Neuron (in vitro differentiated cells): ENCODE measurements around the gene SURF6.

Experiments
- H2AFZ ChIP-seq: one replicate; pipeline ENCODE4 v1.6.1; 2013; ENCODE audit warnings: low read depth, mild to moderate bottlenecking, inconsistent platforms, low read length, moderate library complexity
- H3K27me3 ChIP-seq: one replicate; pipeline ENCODE4 v1.6.1; 2013; ENCODE audit warnings: low read length; ENCODE audit not compliant: insufficient read depth
- H3K36me3 ChIP-seq: one replicate; pipeline ENCODE4 v1.6.1; 2013; ENCODE audit warnings: low read length; ENCODE audit not compliant: insufficient read depth
- H3K4me1 ChIP-seq: one replicate; pipeline ENCODE4 v1.6.1; 2013; ENCODE audit warnings: low read length; ENCODE audit not compliant: insufficient read depth
- H3K4me3 ChIP-seq: 2 replicates; pipeline ENCODE4 v1.5.1; 2013; ENCODE audit warnings: mild to moderate bottlenecking, low read length, moderate library complexity
- H3K9me3 ChIP-seq: one replicate; pipeline ENCODE4 v1.6.1; 2013; ENCODE audit warnings: low read length

The SURF6 gene

DNA sequence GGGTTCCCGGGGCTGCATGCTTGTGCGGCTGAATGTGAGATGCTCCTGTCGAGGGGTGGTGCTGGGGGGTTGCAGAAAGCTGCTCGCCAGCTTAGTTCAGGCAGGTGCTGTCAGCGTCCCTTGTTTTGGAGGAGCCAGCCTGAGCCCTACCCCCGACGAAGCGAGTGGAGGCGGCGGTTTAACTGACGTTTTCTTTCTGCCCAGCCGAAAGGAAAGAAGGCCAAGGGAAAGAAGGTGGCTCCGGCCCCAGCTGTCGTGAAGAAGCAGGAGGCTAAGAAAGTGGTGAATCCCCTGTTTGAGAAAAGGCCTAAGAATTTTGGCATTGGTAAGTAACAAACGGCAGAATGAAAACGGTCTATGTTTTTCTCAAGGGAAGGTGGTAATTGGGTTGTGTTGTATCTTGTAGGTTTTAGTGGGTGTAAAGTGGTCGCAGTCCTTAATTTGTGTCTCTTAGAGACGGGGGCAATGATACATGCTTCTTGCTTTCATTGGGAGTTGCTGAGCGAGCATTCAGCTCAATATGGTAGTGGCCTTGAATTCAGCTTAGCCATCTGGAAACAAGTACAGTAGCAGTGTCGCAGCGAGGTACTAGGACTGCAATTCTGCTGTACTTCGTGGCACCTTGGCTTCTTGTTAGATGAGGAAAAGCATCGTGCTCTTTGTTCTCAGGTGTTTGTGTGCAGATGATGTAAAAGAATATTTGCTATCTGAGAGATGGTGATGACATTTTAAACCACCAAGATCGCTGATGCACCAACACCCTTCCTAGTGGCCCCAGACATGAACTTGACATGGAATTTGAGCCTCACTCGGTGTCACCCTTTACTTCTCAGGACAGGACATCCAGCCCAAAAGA lies 13.0 kb upstream of the SURF6 start:
- no peak overlapping the region for H2AFZ ChIP-seq
- no peaks in the 10 kb centered on the region for H3K9me3 ChIP-seq
- no peaks in the 10 kb centered on the region for H3K27me3 ChIP-seq
- H3K4me1 ChIP-seq, result peaks cover 21% of the 10 kb centered on the region
- H3K4me3 ChIP-seq, result peak overlapping the region; percentile 76
- peaks cover 68% of the 10 kb centered on the region for H3K36me3 ChIP-seq

DNA sequence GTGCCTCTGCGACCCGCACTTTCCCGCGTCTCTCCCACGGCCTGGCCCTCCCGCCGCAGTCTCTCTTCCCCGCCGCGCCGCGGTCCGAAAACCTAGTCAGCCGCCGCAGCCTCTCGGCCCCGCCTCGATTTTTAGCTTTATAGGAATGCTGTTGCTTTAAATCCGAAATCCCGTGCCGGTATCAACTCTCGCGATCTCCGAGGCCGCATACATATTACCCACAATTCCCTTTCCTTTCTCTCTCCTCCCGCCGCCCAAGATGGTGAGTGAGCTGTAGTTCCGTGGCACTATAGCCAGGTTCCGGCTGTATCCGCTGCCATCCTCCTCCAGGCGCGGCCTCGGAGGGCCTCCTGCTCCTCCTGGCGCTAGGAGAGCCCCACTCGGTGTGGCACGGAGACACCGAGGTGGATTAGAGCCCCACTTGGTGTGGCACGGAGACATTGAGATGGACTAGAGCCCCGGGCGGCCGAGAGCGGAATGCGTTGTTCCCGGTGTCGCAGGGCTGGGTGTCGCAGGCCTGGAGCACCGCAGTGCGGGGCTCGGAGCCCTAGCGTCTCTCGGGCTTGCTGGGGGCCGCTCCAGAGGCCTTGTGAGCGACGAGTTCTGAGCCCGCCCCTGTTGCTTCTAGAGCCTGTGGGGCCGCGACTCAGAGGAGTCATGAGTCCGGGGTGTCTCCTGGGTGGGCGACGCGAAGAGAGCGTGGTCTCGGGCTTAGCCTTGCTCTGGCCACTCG lies 12.2 kb upstream of the SURF6 start, which contains the start of the genes MED22 and RPL7A:
MED22 (minus strand) TSS at position 147 of the 733 bp plus-strand sequence. CDS start 1,469 bp downstream, outside the sequence.
RPL7A (plus strand) TSS at position 234 of the 733 bp plus-strand sequence; CDS start at position 260, 26 bp downstream.
- peaks cover 68% of the 10 kb centered on the region for H3K36me3 ChIP-seq

DNA sequence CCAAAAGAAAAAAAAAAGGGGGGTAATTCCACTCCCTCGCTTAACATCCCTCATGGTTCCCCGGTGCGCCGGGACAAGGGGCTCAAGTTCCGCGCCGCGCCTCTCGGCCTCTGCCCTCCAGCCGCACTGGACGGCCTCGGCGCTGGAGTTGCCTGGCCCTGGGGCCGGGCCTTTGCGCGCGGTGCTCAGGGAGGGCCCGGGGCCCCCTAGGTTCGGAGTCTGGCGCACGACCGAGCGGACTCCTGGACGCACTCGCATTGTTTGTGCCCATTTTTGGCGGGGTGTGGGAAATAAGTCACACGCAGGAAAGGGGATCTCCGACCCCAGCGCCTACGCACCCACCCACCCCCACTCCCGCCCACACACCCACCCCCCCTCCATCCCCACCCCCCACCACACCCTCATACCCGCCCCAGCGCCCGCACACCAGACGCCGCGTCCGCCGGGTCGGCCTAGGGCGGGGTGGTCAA lies 11.6 kb upstream of the SURF6 start:
- H2AFZ ChIP-seq, result no peak overlapping the region
- H3K9me3 ChIP-seq, result no peaks in the 10 kb centered on the region
- peaks cover 21% of the 10 kb centered on the region for H3K4me1 ChIP-seq
- H3K4me3 ChIP-seq, result peak overlapping the region; percentile 76
- no peaks in the 10 kb centered on the region for H3K27me3 ChIP-seq
- peaks cover 69% of the 10 kb centered on the region for H3K36me3 ChIP-seq

More for the DNA sequence above, 12.2 kb upstream of the SURF6 start, which contains the start of the genes MED22 and RPL7A:
- Histone ChIP-seq H2AFZ (no peak within 1 kb of the TSS), H3K9me3 (no peaks in the 10 kb centered on the region), H3K4me1 (peaks cover 21% of the 10 kb centered on the region), H3K4me3 (peak within 1 kb of the TSS; percentile 76), H3K27me3 (no peaks in the 10 kb centered on the region)

DNA sequence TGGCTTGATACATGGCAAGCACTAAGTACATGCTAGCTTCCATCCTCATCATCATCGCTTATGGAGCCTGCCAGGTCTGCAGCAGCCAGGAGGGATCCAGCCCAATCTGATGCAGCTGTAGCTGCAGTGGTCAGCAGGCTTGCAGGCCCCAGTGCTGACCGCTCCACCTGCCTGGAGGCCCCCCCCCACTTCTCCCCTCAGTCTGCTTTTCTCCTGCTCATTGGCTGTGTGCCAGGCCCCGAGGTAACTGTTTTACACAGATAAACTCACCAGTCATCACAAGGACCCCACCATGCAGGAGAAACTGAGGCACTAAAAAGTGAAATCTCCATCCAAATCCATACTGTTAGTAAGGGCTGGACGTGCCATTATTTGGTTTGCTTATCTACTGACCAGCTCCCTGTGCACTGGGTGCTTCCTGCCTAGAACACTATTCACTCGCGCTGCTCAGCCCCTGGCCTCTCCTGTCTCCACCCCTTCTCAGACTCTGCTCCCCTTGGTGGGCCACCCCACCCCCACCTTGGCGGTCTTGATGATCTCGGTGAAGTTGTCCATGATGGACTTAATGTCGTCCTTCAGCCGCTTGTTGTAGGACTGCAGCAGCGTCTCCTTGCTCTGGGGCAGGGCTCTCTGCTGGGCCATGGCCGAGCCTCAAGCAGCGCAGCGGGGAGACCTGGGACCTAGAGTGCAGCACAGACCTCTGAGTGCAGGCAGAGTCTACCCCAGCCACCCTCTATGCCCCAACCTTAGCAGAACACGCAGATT lies 10.2 kb upstream of the SURF6 start:
- H3K9me3 ChIP-seq, result no peaks in the 10 kb centered on the region
- peak overlapping the region; percentile 76 for H3K4me3 ChIP-seq
- H2AFZ ChIP-seq, result no peak overlapping the region
- peaks cover 69% of the 10 kb centered on the region for H3K36me3 ChIP-seq
- peaks cover 21% of the 10 kb centered on the region for H3K4me1 ChIP-seq
- no peaks in the 10 kb centered on the region for H3K27me3 ChIP-seq

DNA sequence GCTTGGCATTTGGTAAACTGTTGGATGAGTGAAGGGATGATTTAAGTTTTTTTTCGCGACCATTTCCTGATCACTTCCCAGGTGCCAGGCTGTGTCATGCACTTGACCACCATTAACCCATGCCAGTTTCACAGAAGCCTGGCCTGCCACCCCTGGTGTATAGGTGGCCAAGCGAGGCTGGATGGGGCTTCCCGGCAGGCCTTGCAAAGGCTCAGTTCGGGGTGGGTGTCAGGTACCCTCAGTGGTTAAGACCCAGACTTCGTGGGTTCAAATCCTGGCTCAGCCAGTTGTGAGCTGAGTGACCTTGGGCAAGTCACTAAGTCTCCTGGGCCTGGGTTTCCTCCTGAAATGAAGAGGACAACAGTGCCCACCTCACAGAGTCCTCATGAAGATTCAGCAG lies 9.6 kb upstream of the SURF6 start:
- H3K36me3 ChIP-seq, result peaks cover 69% of the 10 kb centered on the region
- H3K27me3 ChIP-seq, result no peaks in the 10 kb centered on the region
- no peaks in the 10 kb centered on the region for H3K9me3 ChIP-seq
- H2AFZ ChIP-seq, result no peak overlapping the region
- no peak overlapping the region for H3K4me3 ChIP-seq
- H3K4me1 ChIP-seq, result peaks cover 21% of the 10 kb centered on the region

DNA sequence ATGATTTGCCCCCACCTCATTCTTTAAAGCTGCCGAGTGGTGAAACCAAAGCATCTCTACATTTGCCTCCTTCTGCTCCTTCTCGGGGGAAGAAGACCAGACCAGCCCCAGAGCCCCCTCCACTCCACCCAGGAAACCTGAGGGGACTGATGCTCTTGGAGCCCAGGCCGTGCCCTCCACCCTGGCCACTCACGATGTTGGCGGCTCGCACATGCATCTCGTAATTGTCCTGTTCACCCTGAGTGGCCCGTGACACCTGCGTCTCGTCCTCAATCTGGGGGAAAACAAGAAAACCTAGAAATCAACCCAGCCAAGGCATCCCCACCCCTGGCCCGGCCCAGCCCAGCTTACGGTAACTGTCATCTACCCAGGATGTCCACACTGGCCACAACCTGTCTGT lies 9.0 kb upstream of the SURF6 start:
- H3K4me1 ChIP-seq, result peaks cover 21% of the 10 kb centered on the region
- no peaks in the 10 kb centered on the region for H3K27me3 ChIP-seq
- H3K36me3 ChIP-seq, result peaks cover 69% of the 10 kb centered on the region
- no peak overlapping the region for H2AFZ ChIP-seq
- H3K4me3 ChIP-seq, result no peak overlapping the region
- no peaks in the 10 kb centered on the region for H3K9me3 ChIP-seq

DNA sequence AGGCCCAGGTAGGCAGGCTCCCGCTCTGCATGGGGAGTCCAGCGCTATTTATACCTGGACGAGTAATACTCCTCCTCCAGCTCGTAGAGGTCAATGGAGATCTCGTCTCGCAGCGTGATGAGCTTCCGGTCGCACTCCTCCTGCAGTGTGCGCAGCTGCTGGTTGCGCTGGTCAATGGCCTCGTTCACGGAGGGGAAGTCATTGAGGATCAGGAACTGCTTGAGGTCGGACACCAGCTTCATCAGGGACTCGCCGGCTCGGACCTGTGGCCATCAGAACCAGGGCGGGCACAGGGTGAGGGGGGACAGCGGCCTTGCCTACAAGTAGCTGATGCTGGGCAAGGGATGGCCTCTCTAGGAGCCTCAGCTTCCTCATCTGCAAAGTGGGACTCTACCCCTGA lies 8.1 kb upstream of the SURF6 start:
- peaks cover 67% of the 10 kb centered on the region for H3K36me3 ChIP-seq
- H3K27me3 ChIP-seq, result no peaks in the 10 kb centered on the region
- no peaks in the 10 kb centered on the region for H3K9me3 ChIP-seq
- no peak overlapping the region for H2AFZ ChIP-seq
- H3K4me1 ChIP-seq, result peaks cover 14% of the 10 kb centered on the region
- no peak overlapping the region for H3K4me3 ChIP-seq

DNA sequence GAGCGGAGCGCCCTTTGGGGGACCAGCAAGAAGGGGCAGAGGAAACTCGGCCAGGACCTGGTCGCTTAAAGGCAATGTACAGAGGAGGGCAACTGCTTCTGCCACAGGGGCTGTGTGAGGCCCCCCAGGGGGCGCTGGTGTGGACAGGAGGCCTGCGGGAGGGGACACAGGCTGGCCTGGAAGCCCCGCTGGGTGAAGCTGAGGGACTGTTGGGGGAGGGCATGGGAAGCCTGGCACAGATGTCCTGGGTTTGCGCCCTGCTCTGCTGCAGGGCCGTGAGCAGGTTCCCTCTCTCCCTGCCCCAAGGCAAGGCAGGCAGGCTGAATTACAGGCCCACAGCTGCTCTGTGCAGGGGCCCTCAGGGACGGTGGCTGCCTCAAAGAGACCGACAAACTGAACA lies 6.6 kb upstream of the SURF6 start:
- Histone ChIP-seq H3K9me3 (no peaks in the 10 kb centered on the region), H2AFZ (no peak overlapping the region), H3K36me3 (peaks cover 67% of the 10 kb centered on the region), H3K4me3 (no peak overlapping the region), H3K27me3 (no peaks in the 10 kb centered on the region), H3K4me1 (peaks cover 10% of the 10 kb centered on the region)

DNA sequence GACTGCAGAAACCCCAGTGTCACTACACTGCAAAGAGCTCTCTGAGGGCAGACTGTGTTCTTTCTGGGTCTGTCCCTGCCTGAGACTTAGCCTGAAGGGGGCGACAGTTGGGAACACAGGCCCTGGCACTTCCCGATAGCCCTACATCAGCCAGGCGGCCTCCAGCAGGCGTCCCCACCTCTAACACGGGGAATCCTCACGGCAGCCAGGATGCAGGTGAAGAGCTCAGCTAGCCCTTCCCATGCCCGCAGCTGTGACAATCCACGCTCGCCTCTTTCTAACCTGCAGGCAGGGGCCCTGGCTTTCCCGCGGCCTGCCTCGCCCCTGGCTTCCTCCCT lies 6.0 kb upstream of the SURF6 start:
- Histone ChIP-seq H3K4me1 (peaks cover 10% of the 10 kb centered on the region), H3K9me3 (no peaks in the 10 kb centered on the region), H3K4me3 (no peak overlapping the region), H3K36me3 (peaks cover 67% of the 10 kb centered on the region), H2AFZ (no peak overlapping the region), H3K27me3 (no peaks in the 10 kb centered on the region)

DNA sequence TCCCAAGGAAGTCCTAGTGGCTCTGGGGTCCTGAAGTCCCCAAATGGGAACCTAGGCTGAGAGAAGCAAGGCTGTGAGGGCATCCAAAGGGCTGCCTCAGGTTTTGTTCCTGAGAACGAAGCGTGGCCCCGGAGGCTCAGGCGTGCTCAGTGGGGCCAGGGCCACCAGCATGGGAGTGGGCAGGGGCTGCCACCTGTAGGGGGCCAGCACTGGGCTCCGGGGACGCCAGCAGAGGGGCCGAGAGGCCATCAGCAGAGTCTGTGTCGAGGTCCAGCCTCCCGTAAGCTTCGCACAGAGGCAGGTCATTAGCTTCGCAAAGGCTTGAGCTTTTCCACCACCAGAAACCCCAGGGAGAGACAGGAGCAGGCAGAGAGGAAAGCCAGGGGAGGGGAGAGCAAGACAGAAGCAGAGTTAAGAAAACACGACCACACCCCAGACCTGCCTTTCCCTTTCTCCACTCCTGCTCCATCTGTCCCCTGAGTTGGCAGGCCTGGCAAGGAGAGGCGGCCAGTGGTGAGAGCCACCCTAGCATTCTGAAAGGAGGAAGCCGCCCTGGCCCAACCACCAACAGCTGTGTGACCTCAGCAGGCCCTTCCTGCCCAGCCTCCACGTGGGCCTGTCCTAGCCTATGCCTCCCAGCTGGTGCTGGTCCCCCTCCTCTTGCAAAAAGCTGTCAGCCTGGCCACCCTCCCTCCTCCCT lies 5.5 kb upstream of the SURF6 start:
- H3K9me3 ChIP-seq, result no peaks in the 10 kb centered on the region
- peaks cover 67% of the 10 kb centered on the region for H3K36me3 ChIP-seq
- H3K4me3 ChIP-seq, result no peak overlapping the region
- no peaks in the 10 kb centered on the region for H3K27me3 ChIP-seq
- no peak overlapping the region for H2AFZ ChIP-seq
- peaks cover 6% of the 10 kb centered on the region for H3K4me1 ChIP-seq

DNA sequence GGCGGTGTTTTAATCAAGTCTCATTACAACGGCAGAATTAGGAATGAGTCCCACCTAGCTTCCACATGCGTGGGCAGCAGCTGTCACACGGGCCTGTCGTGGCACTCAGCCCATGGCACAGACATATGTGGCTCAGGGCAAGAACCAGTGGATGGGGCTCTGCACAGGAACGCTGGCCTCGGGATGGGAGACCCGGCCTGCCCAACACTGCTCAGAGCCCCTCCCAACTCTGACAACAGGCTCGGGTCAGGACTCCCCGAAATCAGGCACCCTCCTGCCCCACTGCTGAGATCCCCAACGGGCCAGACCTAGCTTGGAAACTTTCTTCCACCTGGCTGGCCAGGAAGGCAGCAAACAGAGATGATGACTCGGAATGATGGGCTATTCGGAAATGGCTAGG lies 4.9 kb upstream of the SURF6 start:
- peaks cover 66% of the 10 kb centered on the region for H3K36me3 ChIP-seq

DNA sequence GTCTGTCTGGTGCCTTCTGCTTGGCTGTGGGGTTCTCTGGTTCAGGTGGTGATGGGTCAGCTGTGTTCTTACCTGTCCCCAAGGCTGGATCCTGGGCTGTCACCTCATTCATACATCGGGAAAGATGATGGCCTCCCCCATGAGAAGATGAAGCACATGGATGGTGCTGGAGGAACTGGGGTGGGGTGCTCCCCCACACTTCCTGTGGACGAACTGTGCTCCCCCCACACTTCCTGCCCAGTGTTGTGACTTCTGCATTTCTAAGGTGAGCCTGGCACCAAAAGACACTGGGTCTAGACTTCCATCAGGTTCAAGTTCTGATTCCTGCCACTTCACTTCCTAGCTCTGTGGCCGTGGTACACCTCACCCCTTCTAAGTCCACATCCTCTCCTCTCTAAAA lies 4.3 kb upstream of the SURF6 start:
- H3K9me3 ChIP-seq, result no peaks in the 10 kb centered on the region
- H3K36me3 ChIP-seq, result peaks cover 59% of the 10 kb centered on the region
- no peak overlapping the region for H2AFZ ChIP-seq
- no peaks in the 10 kb centered on the region for H3K27me3 ChIP-seq
- no peak overlapping the region for H3K4me3 ChIP-seq
- peaks cover 7% of the 10 kb centered on the region for H3K4me1 ChIP-seq

More for the DNA sequence above, 4.9 kb upstream of the SURF6 start:
- no peak overlapping the region for H3K4me3 ChIP-seq
- no peak overlapping the region for H2AFZ ChIP-seq
- H3K27me3 ChIP-seq, result no peaks in the 10 kb centered on the region
- H3K4me1 ChIP-seq, result peaks cover 4% of the 10 kb centered on the region
- H3K9me3 ChIP-seq, result no peaks in the 10 kb centered on the region
